ENCODE results near the gene ZSWIM4. TPM values are rescaled to one million over a fixed set of nuclear protein-coding genes. Genes with fewer than 3 reads are reported as not detected.

The ZSWIM4 gene
- total and polyA plus RNA-seq, 10 of the 15 experiments (the other 5 are each of a cell fraction or from before 2014, with no cell fraction given): 0.73 to 11.1 (median 1.8) TPM; not detected in 2

- FAIRE-seq: no peak
- no TSS peak for BruUV-seq (replicated peaks)
- SMC1A ChIA-PET (ENCODE audit: uncharacterized antibody, unreplicated experiment): no interaction called here
- TF ChIP-seq RELB (IDR thresholded peaks at IDR 0.05; ENCODE audit: low read depth) (no peak), FOS (IDR thresholded peaks at IDR 0.05; ENCODE audit: borderline replicate concordance, extremely low read depth, insufficient read length) (no peak), ATF2 (IDR thresholded peaks at IDR 0.05; ENCODE audit: low read length) (no peak), TCF12 (IDR thresholded peaks at IDR 0.05; ENCODE audit: low read depth, low read length) (no peak), CREB1 (IDR thresholded peaks at IDR 0.05; ENCODE audit: low read depth) (no peak), EZH2 (IDR thresholded peaks at IDR 0.05; ENCODE audit: borderline replicate concordance, control insufficient read depth, low read depth, low read length) (no peak), KLF5 (IDR thresholded peaks at IDR 0.05; ENCODE audit: partially characterized antibody) (no peak), RCOR1 (conservative IDR thresholded peaks at IDR 0.05; ENCODE audit: low read depth, low read length) (no peak), HCFC1 (IDR thresholded peaks at IDR 0.05; ENCODE audit: low read length) (no peak), TBL1XR1 (IDR thresholded peaks at IDR 0.05; ENCODE audit: low read depth, low read length) (no peak), MTA2 (IDR thresholded peaks at IDR 0.05; ENCODE audit: low read depth) (no peak), BCL3 (IDR thresholded peaks at IDR 0.05; ENCODE audit: borderline replicate concordance, insufficient read depth, low read depth, low read length, poor library complexity, severe bottlenecking) (no peak), BACH1 (IDR thresholded peaks at IDR 0.05; ENCODE audit: borderline replicate concordance) (no peak)
- DNase-seq (ENCODE audit: low read depth, low spot score): no peak
- no peak overlapping the region for H3K4me2 ChIP-seq (ENCODE audit: control insufficient read depth, insufficient read depth)
- no peaks in the 10 kb centered on the region; a peak in 1 of 4 replicates for H3K27me3 ChIP-seq (replicated peaks in 1 of 2; ENCODE audit: control insufficient read depth in 2 of 2, insufficient read depth in 2 of 2, low read length in 1 of 2)
- no peaks in the 10 kb centered on the region for H3K36me3 ChIP-seq (ENCODE audit: control insufficient read depth in 2 of 2, insufficient read depth in 2 of 2, low read length in 1 of 2)
- no peak overlapping the region for H2AFZ ChIP-seq (ENCODE audit: control insufficient read depth, low read depth, low read length)
- POLR2A ChIA-PET: no interaction called here
- intact Hi-C loops (cut with micrococcal nuclease; ENCODE audit: unreplicated experiment): no loop called here
- RAD21 ChIA-PET (ENCODE audit: unreplicated experiment): no interaction called here
- H3K79me2 ChIP-seq (ENCODE audit: control insufficient read depth, insufficient read depth, low read length): no peaks in the 10 kb centered on the region
- in situ Hi-C loops (cut with MboI): no loop called here
- no peak overlapping the region for H3K4me3 ChIP-seq
- no peaks in the 10 kb centered on the region for H3K4me1 ChIP-seq (ENCODE audit: control insufficient read depth, insufficient read depth, low read length)
- CTCF ChIA-PET: interaction anchor here (0.7 to 0.9 kb wide), 2 partner anchors 10 to 174 kb away, joined by 4 read pairs; no protein-coding TSS in a partner anchor
- H3K27ac ChIP-seq (ENCODE audit: control insufficient read depth, insufficient read depth): no peak overlapping the region
- no peak overlapping the region for H3K9ac ChIP-seq (ENCODE audit: control insufficient read depth, insufficient read depth, low read length)
- WGBS (ENCODE audit: insufficient coverage, insufficient replicate concordance, low lambda C conversion rate, missing lambda C conversion rate): 48% methylated on average over 13 of the region's 13 CpGs
- H4K20me1 ChIP-seq (ENCODE audit: control insufficient read depth, insufficient read depth): no peaks in the 10 kb centered on the region
- ATAC-seq: no peak
- no peaks in the 10 kb centered on the region; the same call in 2 of the 3 replicates for H3K9me3 ChIP-seq (replicated peaks; ENCODE audit: control insufficient read depth, insufficient read depth, low read length)
These were observed 74.0 kb downstream of the ZSWIM4 start for GRCh38 chr19:13869281-13869680.

All from GM12878 (cell line).